NOMO-1 treated with DMSO at 0.1 percent for 48 hours (cell line): Measurements from ENCODE around the gene ARL5A.
A peak's percentile ranks its signal among the peaks of the same experiment; 100 is the strongest.

Experiments used
- DNase-seq: peaks from one replicate; lab custom pipeline; 2025; ENCODE audit not compliant: unreplicated experiment; lab: John Stamatoyannopoulos, UW

Gene ARL5A

GRCh38 chr2:151840216-151841046 lies 12.2 kb upstream of the ARL5A start:
- peak; percentile 83 for DNase-seq

- DNase-seq: no peak
Measured at GRCh38 chr2:151837926-151838325, 9.7 kb upstream of the ARL5A start.

- DNase-seq: peak; percentile 82
Measured at GRCh38 chr2:151833984-151834383, 5.8 kb upstream of the ARL5A start.

- no peak for DNase-seq
Measured at GRCh38 chr2:151830961-151831360, 2.7 kb upstream of the ARL5A start.

GRCh38 chr2:151828890-151829324 lies 686 bp upstream of the ARL5A start:
- no peak for DNase-seq

- DNase-seq: no peak
Measured at GRCh38 chr2:151827564-151828142, 568 bp downstream of the ARL5A start.

GRCh38 chr2:151826737-151827157 lies 1.5 kb downstream of the ARL5A start:
- DNase-seq: peak; percentile 30

GRCh38 chr2:151824886-151825285 lies 3.3 kb downstream of the ARL5A start:
- DNase-seq: no peak

- no peak for DNase-seq
Measured at GRCh38 chr2:151823651-151824050, 4.6 kb downstream of the ARL5A start.

GRCh38 chr2:151819920-151820319 lies 8.3 kb downstream of the ARL5A start:
- no peak for DNase-seq

GRCh38 chr2:151817929-151818328 lies 10.3 kb downstream of the ARL5A start:
- no peak for DNase-seq

- DNase-seq: no peak
Measured at GRCh38 chr2:151816843-151817242, 11.4 kb downstream of the ARL5A start.

- DNase-seq: no peak
Measured at GRCh38 chr2:151815821-151816489, 12.3 kb downstream of the ARL5A start.

- no peak for DNase-seq
Measured at GRCh38 chr2:151810489-151810888, 17.7 kb downstream of the ARL5A start.

GRCh38 chr2:151809073-151809383 lies 19.2 kb downstream of the ARL5A start:
- no peak for DNase-seq

- DNase-seq: peak; percentile 4
Measured at GRCh38 chr2:151808258-151809072, 19.8 kb downstream of the ARL5A start.

GRCh38 chr2:151805961-151806360 lies 22.3 kb downstream of the ARL5A start:
- no peak for DNase-seq

GRCh38 chr2:151805343-151805742 lies 22.9 kb downstream of the ARL5A start:
- DNase-seq: no peak

- no peak for DNase-seq
Measured at GRCh38 chr2:151803811-151804210, 24.4 kb downstream of the ARL5A start.

GRCh38 chr2:151802315-151802714 lies 25.9 kb downstream of the ARL5A start:
- DNase-seq: no peak

- no peak for DNase-seq
Measured at GRCh38 chr2:151799886-151800292, 28.3 kb downstream of the ARL5A start.
